NCI-H69 (cell line): ENCODE measurements around the gene GAST.
A peak's percentile ranks its signal among the peaks of the same experiment; 100 is the strongest.
"Not testable (repeated sequence)": the region's sequence is repeated elsewhere in the genome, so short reads cannot be mapped to it uniquely, and the experiment has no call there.

Source experiments
- DNase-seq: peaks from one replicate; lab custom pipeline; 2025; lab: John Stamatoyannopoulos, UW

GAST gene

GRCh38 chr17:41711669-41712400, at the start of gene GAST:
Gene GAST, plus strand, starts transcription at chr17:41712331. Its CDS starts 3,106 bp downstream, at chr17:41715437.
- no peak for DNase-seq

DNA sequence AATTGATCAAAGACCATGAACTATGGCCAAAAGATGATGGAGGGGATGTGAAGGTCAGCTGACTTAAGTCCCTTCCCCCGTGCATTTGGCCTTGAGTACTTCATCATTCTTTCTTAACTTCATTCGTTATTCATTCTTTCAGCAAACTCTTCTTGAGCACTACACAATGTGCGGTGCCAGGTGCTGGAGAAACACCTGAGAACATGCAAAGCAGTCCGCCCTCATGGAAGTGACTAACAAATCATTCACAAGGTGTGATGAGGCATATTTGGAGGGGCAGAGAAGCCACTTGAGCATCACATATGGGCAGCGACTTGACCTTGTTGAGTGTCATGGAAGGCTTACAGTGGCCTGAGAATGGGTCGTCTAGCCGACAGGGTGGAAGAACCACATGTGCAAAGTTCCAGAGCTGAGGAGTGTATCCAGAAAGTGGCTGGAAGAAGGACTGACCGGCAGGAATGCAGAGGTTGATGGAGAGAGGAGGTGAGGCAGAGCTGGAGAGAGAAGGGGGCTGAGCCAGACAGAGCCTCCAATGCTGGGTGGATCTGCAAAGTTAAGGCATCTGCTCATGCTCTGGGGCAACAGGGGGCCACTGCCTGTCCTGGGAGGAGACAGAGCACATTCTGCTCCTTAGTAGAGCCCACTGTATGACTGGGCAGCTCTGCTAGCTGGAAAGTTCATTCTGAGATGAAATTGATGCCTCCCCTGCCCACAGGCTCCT, 48.5 kb upstream of the GAST start:
- DNase-seq, result no peak

DNA sequence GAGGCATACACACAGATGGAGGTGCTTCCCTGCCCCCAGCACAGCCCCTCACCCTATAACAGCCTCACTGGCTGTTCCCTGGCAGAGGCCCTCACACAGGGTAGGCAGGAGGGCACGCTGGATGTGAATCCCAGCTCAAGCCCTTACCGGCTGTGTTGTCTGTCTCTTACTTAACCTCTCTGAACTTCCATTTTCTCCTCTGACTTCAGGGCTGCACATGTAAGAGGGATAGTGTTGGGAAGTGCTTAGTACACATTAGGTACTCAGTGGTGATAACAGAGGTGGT, 48.0 kb upstream of the GAST start:
- no peak for DNase-seq

DNA sequence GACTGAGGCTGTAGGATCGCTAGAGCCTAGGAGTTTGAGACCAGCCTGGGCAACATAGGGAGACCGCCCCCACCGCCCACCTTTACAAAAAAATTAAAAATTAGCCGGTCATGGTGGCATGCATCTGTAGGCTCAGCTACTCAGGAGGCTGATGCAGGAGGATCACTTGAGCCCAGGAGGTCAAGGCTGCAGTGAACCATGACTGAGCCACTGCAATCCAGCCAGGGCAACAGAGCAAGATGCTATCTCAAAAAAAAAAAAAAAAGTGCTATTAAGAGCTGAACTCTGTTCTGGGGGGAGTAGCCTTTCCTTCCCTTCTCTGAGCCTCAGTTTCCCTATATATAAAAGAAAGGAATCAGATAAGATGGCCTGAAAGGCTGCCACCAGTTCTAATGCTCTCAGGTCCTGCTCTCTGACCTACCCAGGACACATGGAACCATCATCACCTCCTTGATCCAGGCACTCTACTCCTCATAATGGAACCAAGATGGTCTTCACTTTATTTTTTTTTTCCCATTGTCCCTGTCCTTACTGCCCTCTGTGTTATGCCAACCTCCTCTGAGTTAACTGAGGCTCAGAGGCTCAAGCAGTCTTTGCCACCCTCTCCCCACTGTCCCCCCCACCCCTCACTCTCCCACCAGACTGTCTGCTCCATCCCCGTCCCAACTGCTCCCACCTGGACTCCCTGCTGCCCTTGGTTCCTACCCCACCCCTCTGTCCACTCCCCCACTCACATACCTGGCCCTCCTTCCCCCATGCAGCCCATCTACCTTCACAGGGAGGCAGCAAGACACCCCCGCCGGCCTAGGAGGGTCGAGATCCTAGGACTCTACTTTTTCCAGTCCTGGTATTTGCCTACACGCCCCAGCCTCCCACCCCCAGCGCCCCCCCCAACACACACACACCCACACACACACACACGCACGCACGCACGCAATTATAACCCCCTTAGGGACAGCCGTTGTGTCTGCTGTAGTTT, 47.3 kb upstream of the GAST start:
- DNase-seq, result no peak

- peak; percentile 95 for DNase-seq
Measured at GRCh38 chr17:41665566-41666236, 46.4 kb upstream of the GAST start.

GRCh38 chr17:41666237-41666641, 45.9 kb upstream of the GAST start:
- peak; percentile 93 for DNase-seq

DNA sequence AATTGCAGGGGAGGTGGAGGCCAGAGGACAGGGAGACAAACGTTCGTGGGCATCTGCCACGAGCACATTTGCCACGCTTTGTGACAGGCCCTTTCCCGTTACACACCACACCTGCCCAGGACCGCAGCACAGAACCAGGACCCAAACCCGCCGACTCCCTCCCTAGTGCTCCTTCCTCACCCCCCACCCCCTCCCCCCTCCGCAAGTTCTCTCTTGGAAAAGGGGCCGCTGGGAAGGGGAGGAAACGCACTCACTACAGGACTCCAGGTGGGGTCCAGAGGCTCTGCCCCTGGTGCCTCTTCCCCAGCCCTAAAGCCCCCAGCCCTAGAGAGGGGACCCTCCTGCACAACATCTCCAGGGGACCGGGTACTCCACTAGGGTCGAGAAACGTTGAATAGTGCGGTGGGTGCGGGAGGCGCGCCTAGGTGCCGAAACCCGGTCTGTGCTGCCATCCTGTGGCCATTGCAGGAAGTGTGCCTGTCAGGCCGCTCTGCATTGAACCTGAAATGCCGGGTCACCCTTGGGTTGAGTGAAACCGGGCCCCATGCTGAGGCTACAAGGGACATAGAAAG, 45.3 kb upstream of the GAST start:
- peak; percentile 88 for DNase-seq

DNA sequence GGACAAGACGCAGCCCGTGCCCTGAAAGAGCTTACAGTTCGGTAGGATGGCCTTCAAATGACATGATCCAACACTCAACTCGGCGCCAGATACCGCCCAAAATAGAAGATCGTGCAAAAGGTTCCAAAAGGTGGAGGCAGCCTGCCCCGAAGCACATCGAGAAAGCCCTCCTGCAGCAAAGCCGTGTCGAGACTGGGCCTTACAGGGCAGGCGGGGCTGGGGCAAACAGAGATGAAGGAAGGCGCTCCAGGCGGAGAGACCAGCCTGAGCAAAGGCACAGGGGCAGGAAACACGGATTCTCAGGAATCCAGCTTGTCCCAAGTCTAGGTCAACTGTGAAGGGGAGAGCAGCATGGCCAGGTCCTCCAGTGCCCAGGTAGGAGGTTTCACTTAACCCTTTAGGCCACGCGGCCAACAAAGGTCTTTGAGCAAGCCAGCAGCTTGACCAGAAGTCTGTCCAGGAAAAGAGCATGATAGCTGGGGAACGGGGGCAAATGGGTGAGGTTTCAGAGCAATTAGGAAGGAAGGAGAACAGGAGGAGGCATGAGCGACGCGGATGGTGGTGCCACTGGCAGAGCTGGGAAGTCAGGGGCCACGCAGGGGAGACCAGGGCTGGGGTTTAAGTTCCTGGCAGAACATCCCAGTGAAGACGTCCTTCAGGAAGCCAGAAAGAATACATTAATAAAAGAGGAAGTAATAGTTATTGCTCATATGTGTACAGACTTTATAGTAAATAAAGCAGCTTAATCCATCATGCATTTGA, 44.7 kb upstream of the GAST start:
- no peak for DNase-seq

DNA sequence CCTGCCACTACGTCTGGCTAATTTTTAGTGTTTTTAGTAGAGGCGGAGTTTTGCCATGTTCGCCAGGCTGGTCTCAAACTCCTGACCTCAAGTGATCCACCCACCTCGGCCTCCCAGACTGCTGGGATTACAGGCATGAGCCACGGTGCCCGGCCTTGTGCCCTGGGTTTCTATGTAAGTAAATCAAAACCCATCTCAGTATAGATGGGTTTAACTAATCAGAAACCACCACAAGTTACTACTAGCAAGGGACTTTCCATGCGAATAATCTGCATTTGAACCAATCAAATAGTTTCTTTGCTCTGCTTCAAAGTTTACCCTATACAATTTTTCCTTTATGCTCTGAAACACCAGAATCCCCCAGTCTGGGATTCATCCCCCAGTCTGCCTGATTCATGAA, 40.0 kb upstream of the GAST start:
- no peak for DNase-seq

DNA sequence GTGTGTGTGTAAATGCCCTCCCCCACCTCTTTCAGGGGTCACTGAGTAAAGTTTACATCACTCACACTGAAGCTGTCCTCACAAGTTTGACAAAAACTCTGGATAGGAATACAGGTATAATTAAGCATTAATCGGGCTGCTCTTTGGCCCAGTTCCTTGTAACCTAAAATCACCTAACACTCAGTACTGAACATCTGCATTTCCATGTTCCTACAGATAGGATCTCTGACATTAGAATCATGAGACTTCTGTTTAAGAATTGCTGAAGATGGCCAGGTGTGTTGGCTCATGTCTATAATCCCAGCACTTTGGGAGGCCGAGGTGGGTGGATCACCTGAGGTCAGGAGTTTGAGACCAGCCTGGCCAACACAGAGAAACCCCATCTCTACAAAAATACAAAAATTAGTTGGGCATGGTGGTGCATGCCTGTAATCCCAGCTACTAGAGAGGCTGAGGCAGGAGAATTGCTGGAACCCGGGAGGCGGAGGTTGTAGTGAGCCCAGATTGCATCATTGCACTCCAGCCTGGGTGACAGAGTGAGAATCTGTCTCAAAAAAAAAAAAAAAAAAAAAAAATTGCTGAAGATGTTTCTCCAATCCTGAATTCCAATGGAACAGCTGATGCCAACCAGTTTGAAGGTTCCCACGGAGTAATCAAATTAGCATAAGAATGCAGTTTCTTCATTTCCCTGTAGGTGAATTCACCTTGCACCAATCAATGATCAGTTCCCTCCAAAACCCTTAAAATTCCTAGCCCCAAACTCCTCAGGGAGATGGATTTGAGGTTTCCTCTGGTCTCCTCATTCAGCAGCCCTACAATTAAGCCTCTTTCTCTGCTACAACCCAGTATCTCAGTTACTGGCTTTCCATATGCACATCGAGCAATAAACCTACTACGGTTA, 36.7 kb upstream of the GAST start:
- DNase-seq, result not testable (repeated sequence)

GRCh38 chr17:41676058-41676419, 36.1 kb upstream of the GAST start:
- DNase-seq, result no peak

GRCh38 chr17:41678411-41678906, 33.7 kb upstream of the GAST start:
- DNase-seq, result no peak

- DNase-seq, result no peak
Measured at GRCh38 chr17:41678907-41679739, 33.0 kb upstream of the GAST start.

GRCh38 chr17:41679740-41680425, 32.2 kb upstream of the GAST start:
- no peak for DNase-seq

- peak; percentile 92 for DNase-seq
Measured at GRCh38 chr17:41680426-41681040, 31.6 kb upstream of the GAST start.

- DNase-seq, result no peak
Measured at GRCh38 chr17:41681776-41682175, 30.4 kb upstream of the GAST start.

- DNase-seq, result no peak
Measured at GRCh38 chr17:41682631-41683030, 29.5 kb upstream of the GAST start.
